Measurements from ENCODE around the gene AHNAK.

DNA sequence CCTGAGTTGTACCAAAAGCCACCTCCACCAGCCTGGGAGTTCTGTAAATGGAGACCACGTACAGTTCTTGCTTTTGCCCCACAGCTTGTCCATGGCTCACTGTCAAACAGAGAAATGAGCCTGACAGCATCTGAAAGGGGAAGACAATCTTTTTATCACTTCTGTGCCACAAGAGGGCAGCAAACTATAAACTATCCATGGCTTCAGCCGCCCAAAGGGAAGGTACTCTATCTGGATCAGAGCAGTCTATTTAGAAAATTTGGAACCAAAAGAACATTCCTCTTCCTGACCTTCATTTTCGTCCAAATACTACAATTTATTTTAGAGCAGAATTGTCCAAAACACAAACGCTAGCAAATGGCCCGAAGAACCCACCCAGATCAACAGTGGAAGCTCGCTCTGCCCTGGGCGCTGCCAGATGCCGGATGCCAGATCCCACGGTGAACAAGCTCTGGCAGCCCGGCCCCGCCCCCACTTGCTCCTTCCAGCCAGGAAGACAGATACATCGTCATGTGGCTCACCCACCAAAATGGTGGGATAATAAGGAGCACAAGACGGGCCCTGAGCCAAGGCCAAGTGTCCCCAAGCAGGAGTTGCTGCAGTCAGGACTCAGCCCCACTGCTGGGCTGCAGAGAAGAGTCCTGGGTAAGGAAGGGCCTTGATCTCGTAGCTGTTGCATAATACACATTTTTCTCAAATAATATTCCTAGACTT, 151.6 kb downstream of the AHNAK start:
- TF ChIP-seq, protein P1, sequence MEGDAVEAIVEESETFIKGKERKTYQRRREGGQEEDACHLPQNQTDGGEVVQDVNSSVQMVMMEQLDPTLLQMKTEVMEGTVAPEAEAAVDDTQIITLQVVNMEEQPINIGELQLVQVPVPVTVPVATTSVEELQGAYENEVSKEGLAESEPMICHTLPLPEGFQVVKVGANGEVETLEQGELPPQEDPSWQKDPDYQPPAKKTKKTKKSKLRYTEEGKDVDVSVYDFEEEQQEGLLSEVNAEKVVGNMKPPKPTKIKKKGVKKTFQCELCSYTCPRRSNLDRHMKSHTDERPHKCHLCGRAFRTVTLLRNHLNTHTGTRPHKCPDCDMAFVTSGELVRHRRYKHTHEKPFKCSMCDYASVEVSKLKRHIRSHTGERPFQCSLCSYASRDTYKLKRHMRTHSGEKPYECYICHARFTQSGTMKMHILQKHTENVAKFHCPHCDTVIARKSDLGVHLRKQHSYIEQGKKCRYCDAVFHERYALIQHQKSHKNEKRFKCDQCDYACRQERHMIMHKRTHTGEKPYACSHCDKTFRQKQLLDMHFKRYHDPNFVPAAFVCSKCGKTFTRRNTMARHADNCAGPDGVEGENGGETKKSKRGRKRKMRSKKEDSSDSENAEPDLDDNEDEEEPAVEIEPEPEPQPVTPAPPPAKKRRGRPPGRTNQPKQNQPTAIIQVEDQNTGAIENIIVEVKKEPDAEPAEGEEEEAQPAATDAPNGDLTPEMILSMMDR (IDR thresholded peaks at IDR 0.05), result peak; percentile 59 to 85 (median 74)
- no peak for TF ChIP-seq POLR2A (IDR thresholded peaks at IDR 0.05)
